Progenitor cell of endocrine pancreas (in vitro differentiated cells): ENCODE data around the gene BATF. TPM values are rescaled to one million over a fixed set of nuclear protein-coding genes. Genes with fewer than 3 reads are reported as not detected.

Experiments used
- DNase-seq: peaks from one replicate; pipeline ENCODE4 v3.0.0; 2021; ENCODE audit warnings: low spot score; ENCODE audit not compliant: unreplicated experiment
- H3K27ac Mint-ChIP-seq: 2 replicates; pipeline ENCODE4 v1.8.0; 2021; ENCODE audit warnings: mild to moderate bottlenecking, moderate library complexity, mixed read lengths
- H3K27me3 Mint-ChIP-seq: 2 replicates; pipeline ENCODE4 v1.8.0; 2021; ENCODE audit warnings: mixed read lengths
- H3K36me3 Mint-ChIP-seq: 2 replicates; pipeline ENCODE4 v1.8.0; 2022; ENCODE audit warnings: mixed read lengths; ENCODE audit not compliant: insufficient read depth
- H3K4me1 Mint-ChIP-seq: 2 replicates; pipeline ENCODE4 v1.8.0; 2021; ENCODE audit warnings: low read depth, mixed read lengths
- H3K4me3 Mint-ChIP-seq: 2 replicates; pipeline ENCODE4 v1.8.0; 2021; ENCODE audit warnings: low read depth, mild to moderate bottlenecking, moderate library complexity, mixed read lengths
- H3K9me3 Mint-ChIP-seq: 2 replicates; pipeline ENCODE4 v1.8.0; 2021; ENCODE audit warnings: low read depth, mixed read lengths
- total RNA-seq: library from RNA; stranded (reverse); gene quantifications from 2 replicates; pipeline ENCODE4 v1.2.1, GENCODE V29; 2021
- TF ChIP-seq, protein P1 (sequence below): fragments of 200-600 bp; sonication (generic); IDR thresholded peaks from one replicate; pipeline ENCODE4 v1.5.0; 2021; ENCODE audit warnings: antibody characterized with exemption, mild to moderate bottlenecking; ENCODE audit not compliant: unreplicated experiment

BATF gene
- total RNA-seq, 1 donor from 2014 or later, result not detected

DNA sequence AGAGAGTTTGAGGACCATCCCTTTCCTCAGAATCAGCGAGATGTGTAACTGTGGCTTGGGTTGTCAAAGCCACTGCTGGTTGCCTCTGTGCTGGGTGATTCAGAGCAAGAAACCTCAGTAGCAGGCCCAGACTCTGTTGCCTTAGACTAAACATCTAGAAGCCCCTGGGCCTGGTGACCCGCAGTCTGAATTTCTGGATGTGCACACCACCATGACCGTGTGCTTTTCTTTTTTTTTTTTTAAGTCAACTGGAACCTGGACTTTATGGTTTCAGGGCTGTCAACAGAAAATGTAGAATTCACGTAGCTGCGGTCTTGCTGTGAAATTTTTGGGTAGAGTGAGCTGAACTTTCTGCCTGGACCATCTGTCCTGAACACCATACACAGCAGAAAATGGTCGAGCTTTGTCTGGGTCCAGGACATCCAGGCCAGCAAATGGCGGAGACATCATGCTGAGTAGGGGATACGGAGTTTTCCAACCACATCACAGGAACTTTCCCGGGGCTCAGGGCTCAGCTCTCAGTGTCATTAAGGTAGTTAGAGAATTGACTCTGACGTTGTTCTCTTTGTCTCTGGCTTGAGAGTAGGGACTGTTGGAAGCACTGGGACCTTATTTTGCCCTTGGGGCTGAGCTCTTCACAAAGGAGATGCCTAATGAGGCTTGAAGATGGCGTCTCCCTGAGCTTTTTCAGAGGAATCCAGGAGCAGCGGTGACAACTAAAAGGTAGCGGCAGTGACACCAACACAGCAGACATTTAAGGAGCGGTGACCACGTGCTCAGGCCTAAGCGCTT lies 23.0 kb upstream of the BATF start:
- H3K4me1 Mint-ChIP-seq, result no peaks in the 10 kb centered on the region
- no peak overlapping the region for H3K27ac Mint-ChIP-seq
- TF ChIP-seq, protein P1, sequence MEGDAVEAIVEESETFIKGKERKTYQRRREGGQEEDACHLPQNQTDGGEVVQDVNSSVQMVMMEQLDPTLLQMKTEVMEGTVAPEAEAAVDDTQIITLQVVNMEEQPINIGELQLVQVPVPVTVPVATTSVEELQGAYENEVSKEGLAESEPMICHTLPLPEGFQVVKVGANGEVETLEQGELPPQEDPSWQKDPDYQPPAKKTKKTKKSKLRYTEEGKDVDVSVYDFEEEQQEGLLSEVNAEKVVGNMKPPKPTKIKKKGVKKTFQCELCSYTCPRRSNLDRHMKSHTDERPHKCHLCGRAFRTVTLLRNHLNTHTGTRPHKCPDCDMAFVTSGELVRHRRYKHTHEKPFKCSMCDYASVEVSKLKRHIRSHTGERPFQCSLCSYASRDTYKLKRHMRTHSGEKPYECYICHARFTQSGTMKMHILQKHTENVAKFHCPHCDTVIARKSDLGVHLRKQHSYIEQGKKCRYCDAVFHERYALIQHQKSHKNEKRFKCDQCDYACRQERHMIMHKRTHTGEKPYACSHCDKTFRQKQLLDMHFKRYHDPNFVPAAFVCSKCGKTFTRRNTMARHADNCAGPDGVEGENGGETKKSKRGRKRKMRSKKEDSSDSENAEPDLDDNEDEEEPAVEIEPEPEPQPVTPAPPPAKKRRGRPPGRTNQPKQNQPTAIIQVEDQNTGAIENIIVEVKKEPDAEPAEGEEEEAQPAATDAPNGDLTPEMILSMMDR, result no peak
- H3K36me3 Mint-ChIP-seq, result no peaks in the 10 kb centered on the region
- no peak overlapping the region for H3K4me3 Mint-ChIP-seq
- H3K27me3 Mint-ChIP-seq, result no peaks in the 10 kb centered on the region
- H3K9me3 Mint-ChIP-seq, result no peaks in the 10 kb centered on the region
- no peak for DNase-seq

DNA sequence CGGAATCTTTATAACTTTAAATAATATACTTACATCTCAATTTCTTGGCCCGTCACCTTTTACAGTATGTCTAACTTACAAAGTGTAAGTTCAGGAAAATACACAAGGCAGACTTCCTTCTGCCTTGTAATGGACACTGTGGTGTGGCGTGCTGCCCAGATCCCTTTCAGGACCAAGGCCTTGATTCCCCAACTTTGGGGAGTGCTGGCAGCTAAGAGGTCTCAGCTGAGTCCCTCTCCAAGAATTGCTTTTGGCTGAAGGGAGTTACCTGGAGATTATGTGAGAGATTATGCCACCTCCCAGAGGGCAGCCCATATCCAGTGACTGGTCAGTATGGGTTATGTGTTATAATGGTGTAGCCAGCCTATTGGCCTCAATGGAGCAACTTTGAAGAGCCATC lies 21.2 kb upstream of the BATF start:
- no peaks in the 10 kb centered on the region for H3K4me1 Mint-ChIP-seq
- no peak for DNase-seq
- no peak overlapping the region for H3K27ac Mint-ChIP-seq
- no peak overlapping the region for H3K4me3 Mint-ChIP-seq
- TF ChIP-seq, protein P1, result no peak
- peaks cover 3% of the 10 kb centered on the region for H3K9me3 Mint-ChIP-seq
- H3K36me3 Mint-ChIP-seq, result no peaks in the 10 kb centered on the region
- no peaks in the 10 kb centered on the region for H3K27me3 Mint-ChIP-seq

DNA sequence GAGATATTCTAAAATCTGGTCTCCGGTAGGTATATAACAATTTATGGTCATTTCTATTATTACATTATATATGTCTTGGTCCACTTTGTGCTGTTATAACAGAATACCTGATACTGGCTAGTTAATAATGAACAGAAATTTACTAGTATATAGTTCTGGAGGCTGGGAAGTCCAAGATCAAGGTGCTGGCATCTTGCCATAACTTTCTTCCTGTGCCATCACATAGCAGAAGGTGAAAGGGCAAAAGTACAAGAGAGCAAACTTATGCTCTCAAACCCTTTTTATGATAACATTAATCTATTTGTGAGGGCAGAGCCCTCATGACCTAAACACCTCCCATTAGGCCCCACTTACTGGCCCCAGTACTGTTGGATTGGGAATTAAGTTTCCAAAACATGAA lies 17.9 kb upstream of the BATF start:
- DNase-seq, result no peak
- H3K9me3 Mint-ChIP-seq, result peaks cover 6% of the 10 kb centered on the region
- H3K36me3 Mint-ChIP-seq, result no peaks in the 10 kb centered on the region
- peaks cover 3% of the 10 kb centered on the region for H3K4me1 Mint-ChIP-seq
- no peaks in the 10 kb centered on the region for H3K27me3 Mint-ChIP-seq
- H3K4me3 Mint-ChIP-seq, result no peak overlapping the region
- TF ChIP-seq, protein P1, result no peak
- H3K27ac Mint-ChIP-seq, result no peak overlapping the region

DNA sequence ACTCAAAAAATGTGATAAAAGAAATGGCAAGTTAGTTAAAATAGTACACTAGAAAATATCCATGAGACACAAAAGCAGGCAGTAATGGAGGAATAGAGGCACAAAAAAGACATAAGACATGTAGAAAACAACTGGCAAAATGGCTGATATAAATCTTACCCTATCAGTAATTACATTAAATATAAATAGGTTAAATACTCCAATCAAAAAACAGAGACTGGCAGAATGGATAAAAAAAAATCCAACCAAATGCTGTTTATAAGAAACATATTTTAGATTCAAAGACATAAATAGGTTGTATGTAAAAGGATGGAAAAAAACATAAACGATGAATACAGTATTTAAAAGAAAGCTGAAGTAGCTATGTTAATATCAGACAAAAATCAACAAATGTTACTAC lies 15.3 kb upstream of the BATF start:
- Mint-ChIP-seq H3K36me3 (peaks cover 1% of the 10 kb centered on the region), H3K27me3 (no peaks in the 10 kb centered on the region), H3K9me3 (peaks cover 14% of the 10 kb centered on the region), H3K27ac (no peak overlapping the region), H3K4me1 (peaks cover 3% of the 10 kb centered on the region), H3K4me3 (no peak overlapping the region)
- TF ChIP-seq, protein P1, result no peak
- no peak for DNase-seq

DNA sequence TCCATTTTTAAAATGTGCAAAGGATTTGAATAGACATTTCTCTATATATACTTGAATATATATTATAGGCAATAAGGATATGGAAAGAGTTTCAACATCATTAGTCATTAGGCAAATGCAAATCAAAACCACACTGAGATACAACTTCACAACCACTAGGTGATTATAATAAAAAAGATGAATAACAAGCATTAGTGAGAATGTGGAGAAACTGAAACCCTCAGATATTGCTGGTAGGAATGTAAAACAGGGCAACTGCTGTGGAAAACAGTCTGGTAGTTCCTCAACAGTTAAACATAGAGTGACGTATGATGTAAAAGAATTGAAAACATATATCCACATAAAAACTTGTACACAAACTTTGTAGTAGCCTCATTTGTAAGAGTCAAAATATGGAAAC lies 11.7 kb upstream of the BATF start:
- peaks cover 14% of the 10 kb centered on the region for H3K9me3 Mint-ChIP-seq
- TF ChIP-seq, protein P1, result no peak
- H3K27ac Mint-ChIP-seq, result no peak overlapping the region
- H3K4me1 Mint-ChIP-seq, result peaks cover 3% of the 10 kb centered on the region
- H3K27me3 Mint-ChIP-seq, result peaks cover 3% of the 10 kb centered on the region
- no peak overlapping the region for H3K4me3 Mint-ChIP-seq
- no peak for DNase-seq
- peaks cover 1% of the 10 kb centered on the region for H3K36me3 Mint-ChIP-seq
